GM15510 (cell line): ENCODE results near the gene POLD1.

Source experiments
- POLR2A ChIP-seq: IDR thresholded peaks from 3 replicates; pipeline ENCODE4 v1.6.1; 2011; ENCODE audit warnings: borderline replicate concordance; ENCODE audit not compliant: insufficient read length; ENCODE audit errors: extremely low read depth

The POLD1 gene

GRCh38 chr19:50362030-50362412, 22.1 kb upstream of the POLD1 start:
- TF ChIP-seq POLR2A = no peak

GRCh38 chr19:50362656-50363424, 21.3 kb upstream of the POLD1 start:
- TF ChIP-seq POLR2A = no peak

DNA sequence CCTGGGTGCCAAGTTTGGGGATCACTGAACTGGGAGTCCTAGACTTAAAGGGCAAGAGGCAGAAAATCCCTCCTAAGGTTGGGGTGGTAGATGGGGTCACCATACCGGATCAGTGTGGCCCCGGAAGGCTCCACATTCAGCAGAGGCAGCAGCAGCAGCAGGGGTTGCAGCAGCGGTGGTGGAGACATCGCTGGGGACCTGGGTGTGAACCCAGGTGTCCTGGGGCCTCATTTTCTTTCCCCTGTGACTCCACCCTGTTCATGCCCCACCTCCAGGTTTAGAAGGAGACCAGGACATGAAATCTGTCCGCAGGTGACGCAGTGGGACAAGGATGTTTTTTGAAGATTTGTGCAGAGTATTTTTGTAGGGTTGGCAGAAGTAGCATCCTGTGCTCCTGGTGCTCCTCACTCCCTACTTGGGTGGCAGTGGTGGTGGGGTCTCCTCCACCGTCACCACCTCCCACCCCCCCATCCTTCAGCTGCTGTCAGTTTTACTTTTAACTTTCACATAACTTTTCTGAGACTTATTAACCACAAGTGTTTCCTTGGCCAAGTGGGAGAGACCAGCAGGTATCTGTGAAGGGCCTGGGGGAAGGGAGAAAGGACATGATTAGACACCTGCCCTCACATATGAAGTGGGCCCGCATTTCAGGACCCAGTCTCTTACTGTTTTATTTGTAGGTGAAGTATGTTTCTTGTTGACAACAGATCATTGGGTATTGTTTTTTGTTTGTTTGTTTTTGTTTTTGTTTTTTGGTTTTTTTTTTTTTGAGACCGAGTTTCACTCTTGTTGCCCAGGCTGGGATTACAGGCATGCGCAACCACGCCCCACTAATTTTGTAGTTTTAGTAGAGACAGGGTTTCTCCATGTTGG, 18.5 kb upstream of the POLD1 start, which contains the start of gene NAPSA:
Gene NAPSA, minus strand, starts transcription at position 206 of the 873 bp plus-strand sequence. Its CDS starts 18 bp downstream, at position 188.
- no peak for TF ChIP-seq POLR2A

- peak; percentile 62 for TF ChIP-seq POLR2A
Measured at GRCh38 chr19:50368649-50369570, 15.2 kb upstream of the POLD1 start.

DNA sequence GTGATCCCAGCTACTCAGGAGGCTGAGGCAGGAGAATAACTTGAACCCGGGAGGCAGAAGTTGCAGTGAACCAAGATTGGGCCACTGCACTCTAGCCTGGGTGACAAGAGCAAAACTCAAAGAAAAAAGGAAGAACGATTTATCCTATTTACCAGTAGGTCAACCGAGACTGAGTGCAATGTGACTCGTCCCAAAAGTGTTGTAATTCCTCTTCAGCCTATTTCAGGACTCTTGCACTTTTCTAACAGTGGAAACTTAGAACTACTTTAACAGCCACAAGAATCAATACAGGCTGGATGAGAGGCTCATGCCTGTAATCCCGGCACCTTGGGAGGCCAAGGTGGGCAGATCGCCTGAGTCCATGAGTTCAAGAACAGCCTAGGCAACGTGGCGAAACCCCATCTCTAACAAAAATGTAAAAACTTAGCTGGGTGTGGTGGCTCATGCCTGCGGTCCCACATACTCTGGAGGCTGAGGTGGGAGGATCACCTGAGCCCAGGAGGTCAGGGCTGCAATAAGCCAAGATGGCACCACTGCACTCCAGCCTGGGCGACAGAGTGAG, 12.2 kb upstream of the POLD1 start:
- no peak for TF ChIP-seq POLR2A

GRCh38 chr19:50376166-50377050, 7.7 kb upstream of the POLD1 start, which contains the start of gene NR1H2:
TSS of gene NR1H2 (plus strand) at chr19:50376457. CDS start at chr19:50377606, 1,149 bp downstream.
- TF ChIP-seq POLR2A = peak; percentile 63

GRCh38 chr19:50377051-50377461, 7.1 kb upstream of the POLD1 start:
- TF ChIP-seq POLR2A = no peak

DNA sequence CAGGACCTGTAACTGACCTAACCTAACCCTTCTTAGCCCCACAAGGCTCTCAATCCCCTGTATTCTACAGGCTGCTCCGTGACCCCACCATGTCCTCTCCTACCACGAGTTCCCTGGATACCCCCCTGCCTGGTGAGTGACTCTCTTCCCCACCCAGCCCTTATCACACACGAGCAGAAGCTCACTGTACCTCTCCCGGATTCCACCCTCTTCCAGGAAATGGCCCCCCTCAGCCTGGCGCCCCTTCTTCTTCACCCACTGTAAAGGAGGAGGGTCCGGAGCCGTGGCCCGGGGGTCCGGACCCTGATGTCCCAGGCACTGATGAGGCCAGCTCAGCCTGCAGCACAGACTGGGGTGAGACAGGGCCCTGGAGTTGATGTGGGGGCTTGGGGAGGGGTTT, 6.6 kb upstream of the POLD1 start:
- no peak for TF ChIP-seq POLR2A

- TF ChIP-seq POLR2A = no peak
Measured at GRCh38 chr19:50378169-50378862, 5.8 kb upstream of the POLD1 start.

DNA sequence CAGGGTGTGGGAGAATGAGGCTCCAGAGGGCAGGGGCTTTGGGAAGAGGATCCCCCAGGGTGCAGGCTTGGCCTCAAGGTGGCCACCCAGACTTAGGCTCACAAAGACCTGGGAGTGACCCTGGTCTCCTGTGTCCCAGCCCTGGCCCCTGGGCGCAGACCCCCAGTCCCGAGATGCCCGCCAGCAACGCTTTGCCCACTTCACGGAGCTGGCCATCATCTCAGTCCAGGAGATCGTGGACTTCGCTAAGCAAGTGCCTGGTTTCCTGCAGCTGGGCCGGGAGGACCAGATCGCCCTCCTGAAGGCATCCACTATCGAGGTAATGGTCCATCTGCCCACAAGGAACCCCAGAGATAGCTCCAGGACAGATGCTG, 5.3 kb upstream of the POLD1 start:
- TF ChIP-seq POLR2A = no peak

DNA sequence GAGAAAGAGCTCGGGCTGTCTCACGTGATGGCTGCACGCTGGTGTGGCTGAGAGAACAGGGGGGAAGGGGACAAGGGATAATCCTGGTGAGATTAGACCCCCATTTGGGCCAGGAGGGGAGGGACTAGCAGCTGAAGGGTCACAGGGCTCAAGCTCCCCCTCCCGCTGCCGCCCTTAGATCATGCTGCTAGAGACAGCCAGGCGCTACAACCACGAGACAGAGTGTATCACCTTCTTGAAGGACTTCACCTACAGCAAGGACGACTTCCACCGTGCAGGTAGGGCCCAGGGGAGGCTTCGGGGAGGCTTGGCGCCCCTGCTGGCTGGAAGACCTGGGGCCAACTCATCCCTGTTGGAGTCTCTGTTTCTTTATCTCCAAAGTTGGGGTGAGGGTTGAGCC, 4.5 kb upstream of the POLD1 start:
- TF ChIP-seq POLR2A = no peak

DNA sequence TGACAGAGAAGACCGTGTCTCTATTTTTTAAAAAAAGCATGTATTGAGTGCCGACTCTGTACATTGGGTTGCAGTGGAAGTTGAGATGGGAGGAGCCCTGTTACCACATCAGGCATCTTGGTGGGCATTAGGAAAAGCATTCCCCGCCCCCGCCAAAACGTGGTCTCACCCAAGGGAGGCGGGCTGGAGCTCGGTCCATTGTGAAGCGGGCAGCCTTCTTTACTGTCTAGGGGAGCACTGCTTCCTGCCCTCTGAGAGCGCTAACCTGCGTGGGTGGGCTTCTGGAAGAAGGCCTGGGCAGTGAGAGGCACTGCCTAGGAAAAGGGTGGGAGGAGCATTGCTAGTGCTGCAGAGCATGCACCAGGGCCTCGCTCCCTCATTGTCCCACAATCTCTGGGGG, 4.0 kb upstream of the POLD1 start:
- no peak for TF ChIP-seq POLR2A

GRCh38 chr19:50380751-50381151, 3.4 kb upstream of the POLD1 start:
- no peak for TF ChIP-seq POLR2A
